Bronchial epithelial cell (primary cell): Measurements from ENCODE around the gene NR3C1. TPM values are rescaled to one million over a fixed set of nuclear protein-coding genes. Genes with fewer than 3 reads are reported as not detected.

Experiments used
- DNase-seq: peaks from one replicate; pipeline ENCODE4 v3.0.0-alpha.2; 2010; ENCODE audit warnings: low read depth
- FAIRE-seq: peaks from 2 replicates; lab custom pipeline; 2011; peaks lifted over from hg19 to GRCh38; lab: Jason Lieb, UNC
- H3K27me3 ChIP-seq: 2 replicates; pipeline ENCODE4 v1.5.1; 2011; ENCODE audit warnings: low read length; ENCODE audit not compliant: control insufficient read depth, insufficient read depth
- H3K36me3 ChIP-seq: 2 replicates; pipeline ENCODE4 v1.5.1; 2011; ENCODE audit warnings: low read length; ENCODE audit not compliant: control insufficient read depth, insufficient read depth
- H3K4me3 ChIP-seq: 2 replicates; pipeline ENCODE4 v1.5.1; 2011; ENCODE audit warnings: mild to moderate bottlenecking, low read depth, low read length, control low read depth
- total RNA-seq: library from RNA; depleted of rRNA; stranded (reverse); fragments of >200 nt; gene quantifications from 2 replicates; pipeline ENCODE4 v1.2.1, GENCODE V29; 2014
- TF ChIP-seq, protein P1 (sequence below): IDR thresholded peaks from 2 replicates; pipeline ENCODE4 v1.5.1; 2011; ENCODE audit warnings: mild to moderate bottlenecking, moderate library complexity, low read length, control low read depth, inconsistent platforms; ENCODE audit not compliant: insufficient read depth, severe bottlenecking

Gene NR3C1
- total RNA-seq, 1 donor from 2014 or later = 41.9 TPM

DNA sequence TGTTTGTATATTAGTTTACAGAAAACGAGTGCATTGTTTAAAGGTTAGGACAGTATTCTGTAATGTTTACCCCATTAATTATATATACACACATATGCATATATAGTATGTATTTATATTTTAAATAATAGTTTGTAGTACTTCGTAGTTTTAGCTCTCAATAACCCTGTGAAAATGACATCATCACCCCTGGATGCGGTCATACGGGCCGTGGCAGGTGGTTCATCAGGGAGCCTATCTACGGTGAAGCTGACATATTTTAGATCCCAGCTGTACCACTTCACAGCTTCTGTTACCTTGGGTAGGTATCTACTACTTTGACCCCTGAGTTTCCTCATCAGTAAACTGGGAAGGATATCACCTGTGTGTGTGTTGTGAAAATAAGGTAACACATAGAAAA, 87.1 kb downstream of the NR3C1 start:
- FAIRE-seq = no peak
- TF ChIP-seq, protein P1, sequence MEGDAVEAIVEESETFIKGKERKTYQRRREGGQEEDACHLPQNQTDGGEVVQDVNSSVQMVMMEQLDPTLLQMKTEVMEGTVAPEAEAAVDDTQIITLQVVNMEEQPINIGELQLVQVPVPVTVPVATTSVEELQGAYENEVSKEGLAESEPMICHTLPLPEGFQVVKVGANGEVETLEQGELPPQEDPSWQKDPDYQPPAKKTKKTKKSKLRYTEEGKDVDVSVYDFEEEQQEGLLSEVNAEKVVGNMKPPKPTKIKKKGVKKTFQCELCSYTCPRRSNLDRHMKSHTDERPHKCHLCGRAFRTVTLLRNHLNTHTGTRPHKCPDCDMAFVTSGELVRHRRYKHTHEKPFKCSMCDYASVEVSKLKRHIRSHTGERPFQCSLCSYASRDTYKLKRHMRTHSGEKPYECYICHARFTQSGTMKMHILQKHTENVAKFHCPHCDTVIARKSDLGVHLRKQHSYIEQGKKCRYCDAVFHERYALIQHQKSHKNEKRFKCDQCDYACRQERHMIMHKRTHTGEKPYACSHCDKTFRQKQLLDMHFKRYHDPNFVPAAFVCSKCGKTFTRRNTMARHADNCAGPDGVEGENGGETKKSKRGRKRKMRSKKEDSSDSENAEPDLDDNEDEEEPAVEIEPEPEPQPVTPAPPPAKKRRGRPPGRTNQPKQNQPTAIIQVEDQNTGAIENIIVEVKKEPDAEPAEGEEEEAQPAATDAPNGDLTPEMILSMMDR = no peak
- peaks cover 1% of the 10 kb centered on the region for H3K36me3 ChIP-seq
- H3K27me3 ChIP-seq = no peaks in the 10 kb centered on the region
- no peak overlapping the region for H3K4me3 ChIP-seq
- DNase-seq = no peak

DNA sequence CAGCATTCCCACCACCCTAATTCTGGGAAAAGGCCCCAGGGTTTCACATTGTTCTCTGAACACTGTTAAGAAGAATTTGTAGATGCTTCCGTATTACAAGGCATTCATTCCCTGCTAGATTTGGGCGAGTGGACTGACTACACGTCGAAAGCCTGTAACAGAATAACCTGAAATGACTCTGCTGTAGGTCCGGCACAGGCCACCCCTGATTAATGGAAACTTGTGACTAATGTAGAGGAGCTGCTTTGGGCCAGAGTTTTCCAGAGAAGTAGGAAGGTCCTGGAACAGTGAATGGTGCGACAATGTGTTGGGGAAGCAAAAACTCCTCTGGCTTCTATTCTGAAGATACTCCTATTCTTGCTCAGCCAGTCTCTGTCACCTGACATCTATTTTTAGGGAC, 87.6 kb downstream of the NR3C1 start:
- FAIRE-seq (no peak), DNase-seq (no peak)

DNA sequence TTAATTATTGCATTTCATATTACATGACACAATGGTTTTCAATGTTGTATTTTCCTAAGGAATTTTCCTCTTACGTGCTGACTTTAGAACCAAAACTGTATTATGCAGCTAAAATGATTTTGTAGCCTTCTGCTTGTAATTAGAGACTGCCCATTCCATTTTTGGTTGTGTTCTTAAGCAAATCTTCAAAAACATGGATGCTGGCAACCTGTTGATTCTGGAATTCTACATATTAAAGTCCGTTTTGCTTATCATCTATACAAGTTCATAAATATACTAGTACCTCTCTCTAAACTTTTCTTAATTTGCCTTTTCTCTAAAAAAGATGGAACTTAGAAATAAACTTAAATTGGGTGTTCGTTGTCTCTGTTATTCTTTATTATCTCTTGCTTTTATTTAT, 88.3 kb downstream of the NR3C1 start:
- peaks cover 1% of the 10 kb centered on the region for H3K36me3 ChIP-seq
- FAIRE-seq (no peak), DNase-seq (no peak)
- no peaks in the 10 kb centered on the region for H3K27me3 ChIP-seq
- H3K4me3 ChIP-seq = no peak overlapping the region
- TF ChIP-seq, protein P1 = no peak

More for the DNA sequence above, 87.6 kb downstream of the NR3C1 start:
- Histone ChIP-seq H3K4me3 (no peak overlapping the region), H3K27me3 (no peaks in the 10 kb centered on the region), H3K36me3 (peaks cover 1% of the 10 kb centered on the region)
- TF ChIP-seq, protein P1 = no peak

DNA sequence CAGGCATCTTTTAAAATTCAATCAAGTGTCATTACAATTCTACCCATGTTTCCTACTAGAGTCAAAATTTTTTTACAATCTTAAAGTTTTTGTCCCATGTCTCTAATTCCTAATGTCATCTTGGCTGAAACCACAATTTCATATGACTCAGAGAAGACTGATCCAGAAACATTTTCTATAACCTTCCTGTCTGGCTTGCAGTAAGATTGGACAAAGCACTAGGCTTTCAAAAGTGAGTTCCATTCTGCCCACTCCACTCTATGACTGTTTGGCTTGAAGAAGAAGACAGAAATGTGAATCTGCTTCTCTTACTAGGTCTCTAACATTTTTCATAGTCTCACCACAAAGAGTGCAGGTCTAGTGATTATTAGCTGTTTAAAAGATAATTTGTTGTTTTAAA, 88.8 kb downstream of the NR3C1 start:
- Histone ChIP-seq H3K4me3 (no peak overlapping the region), H3K27me3 (no peaks in the 10 kb centered on the region), H3K36me3 (peaks cover 1% of the 10 kb centered on the region)
- FAIRE-seq (no peak), DNase-seq (peak; percentile 81)
- TF ChIP-seq, protein P1 = no peak

DNA sequence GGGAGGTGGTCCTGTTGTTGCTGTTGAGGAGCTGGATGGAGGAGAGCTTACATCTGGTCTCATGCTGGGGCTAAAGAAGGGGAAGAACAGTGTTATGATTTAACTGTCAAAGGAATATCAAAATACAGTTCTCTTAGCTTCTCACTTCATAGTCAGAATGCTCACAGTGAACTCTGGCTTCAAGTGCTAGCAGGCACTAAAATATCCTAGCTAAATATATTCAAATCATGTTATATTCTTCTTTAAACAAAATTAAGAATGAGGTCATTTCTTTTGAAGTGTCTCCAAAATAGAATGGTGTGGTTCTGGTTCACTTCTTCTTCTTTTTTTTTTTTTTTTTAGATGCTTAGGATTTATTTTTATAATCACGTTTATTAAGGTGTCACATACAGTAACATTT, 89.4 kb downstream of the NR3C1 start:
- FAIRE-seq (no peak), DNase-seq (no peak)
- TF ChIP-seq, protein P1 = no peak

DNA sequence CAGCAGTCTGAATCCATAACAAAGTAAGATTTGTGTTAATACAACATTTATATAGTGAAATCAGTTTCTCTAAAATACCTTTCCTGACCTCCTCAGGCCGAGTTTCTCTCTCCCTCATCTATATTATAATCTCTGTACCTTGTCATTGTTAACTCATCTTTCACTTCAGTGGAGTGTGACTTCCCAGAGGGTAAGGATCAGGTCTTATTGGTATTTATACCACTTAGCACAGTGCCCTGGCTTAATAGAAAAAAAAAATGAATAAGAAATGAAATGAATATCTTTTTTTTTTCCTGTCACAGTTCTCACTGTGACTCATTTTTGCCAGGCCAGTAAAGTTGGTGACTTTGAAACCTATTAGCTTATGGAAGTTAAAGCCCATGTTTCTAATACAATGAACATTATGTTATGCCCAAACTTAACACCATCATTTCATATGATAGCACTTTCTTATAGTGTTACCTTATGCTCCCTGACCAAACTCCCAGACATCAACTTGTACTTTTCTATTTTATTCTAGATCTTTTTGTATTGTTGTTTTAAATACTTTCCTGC, 90.1 kb downstream of the NR3C1 start:
- no peak for FAIRE-seq
- TF ChIP-seq, protein P1 = no peak
- Histone ChIP-seq H3K27me3 (no peaks in the 10 kb centered on the region), H3K4me3 (no peak overlapping the region), H3K36me3 (peaks cover 1% of the 10 kb centered on the region)
- peak; percentile 32 for DNase-seq

More for the DNA sequence above, 89.4 kb downstream of the NR3C1 start:
- no peak overlapping the region for H3K4me3 ChIP-seq
- H3K36me3 ChIP-seq = peaks cover 1% of the 10 kb centered on the region
- no peaks in the 10 kb centered on the region for H3K27me3 ChIP-seq
